CMK (cell line): Measurements from ENCODE around the gene PCDH9.
"Not testable (repeated sequence)": the region's sequence is repeated elsewhere in the genome, so short reads cannot be mapped to it uniquely, and the experiment has no call there.

Experiments
- DNase-seq: peaks from one replicate; pipeline ENCODE4 v3.0.0-alpha.2; 2010; ENCODE audit warnings: low read depth

The PCDH9 gene

GRCh38 chr13:66914155-66914554 lies 316.0 kb downstream of the PCDH9 start:
- no peak for DNase-seq

DNA sequence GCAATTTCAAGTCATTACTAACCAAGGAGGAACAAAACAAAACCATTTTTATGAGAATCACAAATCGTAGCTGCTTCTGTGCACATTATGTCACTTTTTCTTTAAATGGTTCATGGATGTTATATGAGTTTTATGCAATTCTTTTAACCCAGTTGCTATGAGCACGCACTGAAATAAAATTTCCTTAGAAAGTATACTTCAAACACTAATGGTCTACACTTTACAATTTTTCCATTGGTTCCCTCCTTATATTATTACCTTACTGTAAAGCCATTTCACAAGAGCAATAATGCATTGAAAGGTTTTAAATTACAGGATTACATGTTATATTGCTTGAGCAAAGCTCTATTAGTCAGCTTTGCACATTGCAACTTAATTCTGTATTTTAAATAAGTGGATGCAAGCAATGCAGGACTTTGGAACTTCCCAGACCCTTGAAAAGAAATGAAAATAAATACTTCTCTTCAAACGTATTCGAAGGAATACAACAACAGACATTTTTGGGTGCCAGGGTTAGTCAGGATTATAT lies 318.7 kb downstream of the PCDH9 start:
- no peak for DNase-seq

- DNase-seq: no peak
Observed at GRCh38 chr13:66899955-66900354, 330.2 kb downstream of the PCDH9 start.

- DNase-seq: no peak
Observed at GRCh38 chr13:66896933-66897332, 333.2 kb downstream of the PCDH9 start.

- no peak for DNase-seq
Observed at GRCh38 chr13:66895780-66896179, 334.4 kb downstream of the PCDH9 start.

DNA sequence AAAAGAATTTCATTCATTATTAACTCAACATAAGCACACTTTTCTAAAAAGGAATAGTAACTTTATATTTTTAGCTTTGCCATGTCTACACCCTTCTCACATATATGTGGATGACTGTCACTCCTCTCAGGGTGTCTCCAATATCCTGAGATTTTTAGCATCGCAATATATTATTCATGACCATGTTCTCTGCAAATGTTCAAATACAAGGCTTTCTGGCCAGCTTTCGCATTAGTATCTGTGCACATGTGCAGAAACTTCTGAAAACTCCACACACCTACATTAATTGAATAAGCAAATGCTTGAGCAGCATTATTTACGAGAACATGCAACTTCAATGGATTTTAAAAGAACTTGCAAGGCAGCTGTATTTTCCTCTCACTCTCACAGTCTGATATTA lies 334.8 kb downstream of the PCDH9 start:
- DNase-seq: no peak

GRCh38 chr13:66888698-66889097 lies 341.4 kb downstream of the PCDH9 start:
- DNase-seq: no peak

GRCh38 chr13:66887088-66887487 lies 343.0 kb downstream of the PCDH9 start:
- DNase-seq: no peak

GRCh38 chr13:66886264-66886663 lies 343.9 kb downstream of the PCDH9 start:
- no peak for DNase-seq

DNA sequence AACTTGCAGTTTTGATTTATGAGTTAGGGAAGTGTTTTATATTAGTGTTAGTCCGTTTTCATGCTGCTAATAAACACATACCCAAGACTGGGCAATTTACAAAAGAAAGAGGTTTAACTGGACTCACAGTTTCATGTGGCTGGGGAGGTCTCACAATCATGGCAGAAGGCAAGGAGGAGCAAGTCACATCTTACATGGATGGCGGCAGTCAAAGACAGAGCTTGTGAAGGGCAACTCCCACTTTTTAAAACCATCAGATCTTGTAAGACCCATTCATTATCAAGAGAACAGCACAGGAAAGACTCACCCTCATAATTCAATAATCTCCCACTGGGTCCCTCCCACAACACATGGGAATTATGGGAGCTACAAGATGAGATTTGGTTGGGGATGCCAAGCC lies 349.0 kb downstream of the PCDH9 start:
- DNase-seq: not testable (repeated sequence)

DNA sequence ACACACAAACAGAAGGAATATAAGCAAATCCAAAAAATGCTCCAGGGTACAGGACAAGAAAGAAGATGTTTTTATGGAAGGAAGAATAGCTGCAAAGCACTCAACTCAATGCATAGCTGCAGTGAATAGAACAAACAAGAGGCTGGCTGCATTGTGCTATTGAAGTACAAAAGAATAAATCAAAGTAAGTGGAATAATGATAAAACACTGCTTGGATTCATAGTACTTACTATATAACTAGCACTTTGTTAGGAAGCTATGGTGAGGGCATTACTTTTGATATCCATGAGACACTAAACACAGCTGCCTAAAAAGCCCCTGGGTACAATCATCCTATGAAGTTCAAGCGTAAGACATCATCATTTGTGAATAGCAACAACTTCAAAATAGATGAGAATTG lies 350.1 kb downstream of the PCDH9 start:
- DNase-seq: no peak

DNA sequence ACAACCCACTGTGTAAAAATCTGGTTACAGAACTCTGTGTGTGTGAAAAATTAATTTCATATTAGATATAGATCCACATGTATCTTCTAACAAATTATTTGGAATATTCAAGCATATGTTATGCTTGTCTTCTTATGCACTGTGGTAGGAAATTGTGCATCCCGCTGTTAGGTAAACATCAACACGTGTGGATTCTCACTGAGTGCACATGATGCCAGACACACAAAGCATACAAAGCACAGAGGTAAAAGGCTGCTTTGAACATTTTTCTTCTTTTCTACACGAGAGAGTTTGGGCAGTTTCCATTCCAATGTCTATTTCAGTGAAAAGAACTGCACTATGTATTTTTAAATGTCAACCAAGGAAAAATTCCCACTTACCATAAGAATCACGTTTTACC lies 354.9 kb downstream of the PCDH9 start:
- no peak for DNase-seq

DNA sequence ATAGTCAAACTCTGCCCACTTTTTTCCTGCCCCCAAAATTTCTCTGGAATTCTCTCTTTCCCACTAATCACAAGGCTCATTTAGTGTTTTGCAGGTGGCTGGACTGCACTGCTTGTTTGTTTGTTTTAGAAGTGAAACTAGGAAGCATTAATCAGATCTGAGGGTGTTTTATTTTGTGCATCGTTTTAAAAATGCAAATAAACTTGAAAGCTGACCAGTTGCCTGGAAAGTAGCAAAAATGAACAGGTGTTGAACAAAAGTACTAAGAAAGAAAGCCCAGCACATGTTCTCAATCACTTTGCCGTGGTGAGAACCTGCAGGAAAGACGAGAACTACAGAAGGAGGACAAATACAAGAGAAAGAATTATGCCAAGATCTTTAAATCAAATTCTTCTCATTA lies 365.5 kb downstream of the PCDH9 start:
- no peak for DNase-seq

- no peak for DNase-seq
Observed at GRCh38 chr13:66860878-66861417, 369.2 kb downstream of the PCDH9 start.

DNA sequence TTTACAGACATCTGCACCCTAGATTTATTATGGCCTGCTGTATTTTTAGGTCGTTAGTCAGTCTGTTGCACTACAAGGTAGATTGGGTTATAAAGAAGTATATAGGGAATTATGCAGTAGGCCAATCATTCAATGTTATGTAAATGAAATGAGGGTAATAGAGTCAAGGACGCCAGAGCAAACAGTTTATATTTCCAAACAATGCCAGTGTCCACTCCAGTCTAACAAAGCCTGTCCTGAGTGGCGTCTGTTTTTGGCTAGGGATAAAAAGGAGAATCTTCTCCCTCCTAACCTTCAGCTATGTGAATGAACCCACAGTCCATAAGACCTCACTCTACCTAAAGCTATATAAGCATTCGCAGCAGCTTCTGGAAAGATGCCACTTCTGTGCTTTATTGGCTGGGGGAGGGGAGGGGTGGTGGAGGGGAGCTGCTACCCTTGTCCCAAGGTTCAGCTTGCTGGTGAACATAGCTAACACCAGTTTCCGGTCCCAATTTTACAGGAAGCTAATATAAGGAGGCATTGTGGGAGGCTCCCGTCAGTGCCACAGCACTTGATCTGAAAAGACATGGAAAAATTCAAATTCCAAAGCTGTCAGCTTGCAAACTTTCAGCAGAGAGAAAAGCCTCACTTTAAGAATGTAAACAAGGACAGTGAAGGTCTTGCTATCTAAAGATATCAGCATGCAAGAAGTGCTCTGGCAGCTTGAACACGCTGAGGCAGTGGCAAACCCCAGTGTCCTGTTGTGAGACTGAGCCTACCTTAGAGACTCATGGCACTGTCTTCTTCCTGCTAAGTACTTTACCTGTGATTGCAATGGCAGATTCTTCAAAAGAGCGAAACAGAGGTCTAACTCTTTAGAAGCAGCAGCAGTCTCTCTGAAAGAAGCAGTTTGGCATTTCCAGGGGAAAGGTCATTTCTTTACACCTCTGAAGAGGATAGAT lies 369.9 kb downstream of the PCDH9 start:
- no peak for DNase-seq

- no peak for DNase-seq
Observed at GRCh38 chr13:66859078-66859477, 371.1 kb downstream of the PCDH9 start.

DNA sequence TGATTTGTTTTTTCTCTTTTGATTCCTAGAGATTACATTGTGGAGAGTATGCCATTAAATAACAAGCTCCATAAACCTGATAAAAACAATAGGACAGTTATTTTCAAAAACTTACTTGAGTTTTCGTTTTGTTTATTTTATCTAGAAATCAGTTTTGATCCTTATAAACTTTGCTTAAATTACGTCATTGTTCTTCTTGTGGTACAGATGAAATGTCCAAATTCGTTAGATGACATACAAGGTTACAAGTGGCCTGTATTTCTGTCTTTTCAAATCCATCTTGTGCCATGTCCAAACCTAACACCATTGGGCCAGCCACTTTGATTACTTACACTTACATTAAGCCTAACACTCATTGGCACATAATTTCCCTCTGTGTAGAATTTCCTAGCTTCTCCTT lies 372.0 kb downstream of the PCDH9 start:
- no peak for DNase-seq

DNA sequence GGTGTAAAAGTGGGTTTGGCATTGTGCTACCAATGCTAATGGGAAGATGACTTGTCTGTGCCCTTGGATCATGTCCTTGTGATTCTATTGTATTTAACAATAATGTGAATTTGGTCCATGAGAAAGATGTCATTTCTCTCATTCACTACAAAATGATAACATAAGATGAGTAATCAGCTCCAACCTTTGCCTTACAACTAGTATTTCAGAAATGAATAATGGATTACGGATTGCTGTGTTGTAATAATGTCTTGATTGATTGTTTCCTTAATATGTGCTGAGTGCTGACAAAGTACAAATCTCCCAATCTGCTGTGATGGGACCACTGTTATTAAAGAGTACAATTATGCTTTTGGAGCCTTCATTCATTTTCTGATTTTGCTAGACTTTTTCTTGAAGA lies 375.0 kb downstream of the PCDH9 start:
- DNase-seq: no peak

- no peak for DNase-seq
Observed at GRCh38 chr13:66853564-66853963, 376.6 kb downstream of the PCDH9 start.

- no peak for DNase-seq
Observed at GRCh38 chr13:66849706-66850105, 380.4 kb downstream of the PCDH9 start.

GRCh38 chr13:66847541-66847940 lies 382.6 kb downstream of the PCDH9 start:
- DNase-seq: no peak

- no peak for DNase-seq
Observed at GRCh38 chr13:66845393-66845792, 384.7 kb downstream of the PCDH9 start.

DNA sequence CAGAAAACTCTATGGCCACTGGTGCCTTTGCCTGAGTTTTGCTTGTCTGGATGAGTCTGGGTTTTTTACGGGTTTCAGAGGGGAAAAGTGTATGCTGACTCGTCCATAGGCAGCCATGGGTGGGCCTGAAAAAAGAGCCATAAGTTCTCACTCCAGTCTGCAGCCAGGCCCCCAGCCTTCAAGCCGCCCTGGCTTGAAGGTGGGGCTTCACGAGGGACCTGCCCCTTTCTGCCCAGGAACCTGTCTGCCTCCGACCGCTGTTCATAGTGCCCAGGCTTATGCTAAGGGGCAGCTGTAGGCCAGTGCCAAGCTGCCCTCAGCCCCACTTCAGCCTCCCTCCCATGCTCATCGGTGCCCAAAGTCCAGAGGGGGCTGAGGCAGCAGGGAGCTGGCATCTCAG lies 385.2 kb downstream of the PCDH9 start:
- no peak for DNase-seq

- DNase-seq: no peak
Observed at GRCh38 chr13:66842766-66843165, 387.4 kb downstream of the PCDH9 start.
